HCT116 (cell line): ENCODE results near the gene NRP1.

ENCODE experiments used
- EZH2phosphoT487 ChIP-seq: fragments of 200-600 bp; IDR thresholded peaks from 2 replicates; pipeline ENCODE4 v1.6.1; 2018; ENCODE audit warnings: antibody characterized with exemption, borderline replicate concordance
- TF ChIP-seq, protein P1 (sequence below), 3 experiments: fragments of 200-600 bp in 1 of 3; sonication (generic) in 1 of 3; IDR thresholded peaks in 2 of 3; conservative IDR thresholded peaks in 1 of 3; 2 replicates each; pipeline ENCODE4 v1.5.1; 2012 to 2017; ENCODE audit warnings: low read depth in 2 of 3, low read length in 2 of 3, antibody characterized with exemption in 1 of 3, borderline replicate concordance in 1 of 3, control low read depth in 1 of 3, mild to moderate bottlenecking in 1 of 3, mixed read lengths in 1 of 3, mixed run types in 1 of 3, moderate library complexity in 1 of 3; ENCODE audit not compliant: insufficient read depth in 1 of 3

DNA sequence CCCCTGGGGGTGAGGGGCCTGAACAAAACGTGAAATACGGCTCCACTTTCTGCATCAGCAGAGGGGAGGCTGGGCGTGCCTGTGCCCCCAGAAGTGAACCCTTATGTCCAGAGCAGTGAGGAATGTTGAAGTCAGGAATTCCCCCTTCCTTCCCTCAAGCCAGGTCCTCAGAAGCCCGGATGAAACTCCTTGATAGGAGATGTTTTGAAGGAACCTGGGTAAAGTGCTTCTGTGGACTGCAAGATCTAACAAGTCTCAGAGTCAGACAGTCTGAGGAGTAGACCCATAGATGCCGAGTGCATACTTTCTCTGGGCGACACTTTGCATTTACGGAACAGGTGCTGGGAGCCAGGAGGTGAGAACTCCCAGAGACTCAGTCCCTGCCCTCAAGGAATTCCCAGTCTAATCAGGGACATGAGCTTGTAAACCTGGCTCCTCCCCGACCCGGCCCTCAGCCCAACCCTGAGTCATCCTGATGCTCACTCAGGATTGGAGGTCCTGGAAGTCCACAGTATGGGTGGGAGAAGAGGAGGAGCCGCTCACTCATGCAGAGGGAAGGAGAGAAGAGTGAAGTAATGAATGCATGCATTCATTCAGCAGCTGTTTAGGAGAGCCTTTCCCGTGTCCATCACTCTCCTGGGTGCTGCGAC, 197.0 kb downstream of the NRP1 start:
- TF ChIP-seq, protein P1, sequence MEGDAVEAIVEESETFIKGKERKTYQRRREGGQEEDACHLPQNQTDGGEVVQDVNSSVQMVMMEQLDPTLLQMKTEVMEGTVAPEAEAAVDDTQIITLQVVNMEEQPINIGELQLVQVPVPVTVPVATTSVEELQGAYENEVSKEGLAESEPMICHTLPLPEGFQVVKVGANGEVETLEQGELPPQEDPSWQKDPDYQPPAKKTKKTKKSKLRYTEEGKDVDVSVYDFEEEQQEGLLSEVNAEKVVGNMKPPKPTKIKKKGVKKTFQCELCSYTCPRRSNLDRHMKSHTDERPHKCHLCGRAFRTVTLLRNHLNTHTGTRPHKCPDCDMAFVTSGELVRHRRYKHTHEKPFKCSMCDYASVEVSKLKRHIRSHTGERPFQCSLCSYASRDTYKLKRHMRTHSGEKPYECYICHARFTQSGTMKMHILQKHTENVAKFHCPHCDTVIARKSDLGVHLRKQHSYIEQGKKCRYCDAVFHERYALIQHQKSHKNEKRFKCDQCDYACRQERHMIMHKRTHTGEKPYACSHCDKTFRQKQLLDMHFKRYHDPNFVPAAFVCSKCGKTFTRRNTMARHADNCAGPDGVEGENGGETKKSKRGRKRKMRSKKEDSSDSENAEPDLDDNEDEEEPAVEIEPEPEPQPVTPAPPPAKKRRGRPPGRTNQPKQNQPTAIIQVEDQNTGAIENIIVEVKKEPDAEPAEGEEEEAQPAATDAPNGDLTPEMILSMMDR (IDR thresholded peaks at IDR 0.05 in 2 of 3, conservative IDR thresholded peaks at IDR 0.05 in 1 of 3; ENCODE audit: borderline replicate concordance in 1 of 3, insufficient read depth in 1 of 3, low read depth in 2 of 3, low read length in 2 of 3) = no peak
- TF ChIP-seq EZH2phosphoT487 = no peak
